Neural progenitor cell (in vitro differentiated cells): ENCODE measurements around the gene OTOP2. TPM values are rescaled to one million over a fixed set of nuclear protein-coding genes. Genes with fewer than 3 reads are reported as not detected.
"Not testable (repeated sequence)": the region's sequence is repeated elsewhere in the genome, so short reads cannot be mapped to it uniquely, and the experiment has no call there.

Source experiments
- DNase-seq: peaks from one replicate; pipeline ENCODE4 v3.0.0-alpha.2; 2016; ENCODE audit warnings: low spot score
- H2AFZ ChIP-seq: fragments of 200-600 bp; sonication (generic); replicated peaks from 2 replicates; pipeline ENCODE4 v1.6.1; 2016; ENCODE audit warnings: antibody characterized with exemption
- H3F3A ChIP-seq: fragments of 200-600 bp; sonication (generic); 2 replicates; pipeline ENCODE4 v1.6.1; 2016; ENCODE audit warnings: antibody characterized with exemption, low read depth
- H3K27ac ChIP-seq: fragments of 200-600 bp; sonication (generic); 2 replicates; pipeline ENCODE4 v1.5.1; 2016; ENCODE audit warnings: mild to moderate bottlenecking
- H3K27me3 ChIP-seq: fragments of 200-600 bp; sonication (generic); 2 replicates; pipeline ENCODE4 v1.6.1; 2016; ENCODE audit warnings: mild to moderate bottlenecking, moderate library complexity
- H3K36me3 ChIP-seq: fragments of 200-600 bp; sonication (generic); 2 replicates; pipeline ENCODE4 v1.5.1; 2016
- H3K4me1 ChIP-seq: fragments of 200-600 bp; sonication (generic); 2 replicates; pipeline ENCODE4 v1.6.1; 2016; ENCODE audit warnings: mixed run types
- H3K4me2 ChIP-seq: fragments of 200-600 bp; sonication (generic); 2 replicates; pipeline ENCODE4 v1.6.1; 2016
- H3K4me3 ChIP-seq: fragments of 200-600 bp; sonication (generic); 2 replicates; pipeline ENCODE4 v1.5.1; 2016
- H3K79me2 ChIP-seq: fragments of 200-600 bp; sonication (generic); 2 replicates; pipeline ENCODE4 v1.6.1; 2016; ENCODE audit warnings: low read depth
- H3K9ac ChIP-seq: fragments of 200-600 bp; sonication (generic); 2 replicates; pipeline ENCODE4 v1.6.1; 2016
- H3K9me3 ChIP-seq: fragments of 200-600 bp; sonication (generic); 2 replicates; pipeline ENCODE4 v1.5.1; 2016; ENCODE audit warnings: low read depth
- H4K20me1 ChIP-seq: fragments of 200-600 bp; sonication (generic); 2 replicates; pipeline ENCODE4 v1.6.1; 2016; ENCODE audit warnings: low read depth
- H3K27ac Mint-ChIP-seq: 3 replicates; pipeline ENCODE4 v1.8.0; 2021; ENCODE audit warnings: mixed read lengths
- H3K27me3 Mint-ChIP-seq: 2 replicates; pipeline ENCODE4 v1.8.0; 2022; ENCODE audit warnings: low read depth, mild to moderate bottlenecking, inconsistent platforms, moderate library complexity, mixed read lengths; ENCODE audit not compliant: insufficient read depth
- H3K36me3 Mint-ChIP-seq: 3 replicates; pipeline ENCODE4 v1.8.0; 2021; ENCODE audit warnings: mixed read lengths
- H3K4me1 Mint-ChIP-seq: 3 replicates; pipeline ENCODE4 v1.8.0; 2021; ENCODE audit warnings: mixed read lengths
- H3K4me3 Mint-ChIP-seq: 3 replicates; pipeline ENCODE4 v1.8.0; 2021; ENCODE audit warnings: mild to moderate bottlenecking, moderate library complexity, mixed read lengths
- H3K9me3 Mint-ChIP-seq: 3 replicates; pipeline ENCODE4 v1.8.0; 2020; ENCODE audit warnings: mixed read lengths
- CTCF ChIP-seq: fragments of 200-600 bp; sonication (generic); IDR thresholded peaks from 2 replicates; pipeline ENCODE4 v1.5.1; 2017; ENCODE audit warnings: antibody characterized with exemption, mild to moderate bottlenecking
- EZH2 ChIP-seq: fragments of 200-600 bp; sonication (generic); IDR thresholded peaks from 2 replicates; pipeline ENCODE4 v1.6.1; 2017; ENCODE audit warnings: antibody characterized with exemption, mild to moderate bottlenecking, moderate library complexity
- EZH2phosphoT487 ChIP-seq: fragments of 200-600 bp; sonication (generic); IDR thresholded peaks from 2 replicates; pipeline ENCODE4 v1.6.1; 2017; ENCODE audit warnings: antibody characterized with exemption
- total RNA-seq: library from RNA; depleted of rRNA; stranded (reverse); fragments of >200 nt; gene quantifications from 2 replicates; pipeline ENCODE4 v1.2.3, GENCODE V29; 2015; ENCODE audit warnings: low replicate concordance

Gene OTOP2
- total RNA-seq, 1 donor from 2014 or later: not detected

DNA sequence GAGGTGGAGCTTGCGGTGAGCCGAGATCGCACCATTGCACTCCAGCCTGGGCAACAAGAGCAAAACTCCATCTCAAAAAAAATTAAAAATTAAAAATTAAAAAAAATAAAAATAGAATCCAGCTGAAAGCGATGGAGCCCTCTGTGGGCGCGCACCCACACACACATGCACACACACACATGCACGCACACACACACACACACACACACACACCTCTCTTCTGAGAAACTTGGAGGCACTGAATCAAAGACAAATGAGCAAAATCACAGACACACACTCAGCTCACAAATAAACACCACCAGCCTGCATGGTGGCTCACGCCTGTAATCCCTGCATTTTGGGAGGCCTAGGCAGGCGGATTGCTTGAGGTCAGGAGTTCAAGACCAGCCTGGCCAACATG, 21.0 kb upstream of the OTOP2 start:
- Histone ChIP-seq H3K36me3 (no peaks in the 10 kb centered on the region), H3F3A (no peaks in the 10 kb centered on the region), H3K27ac (no peak overlapping the region), H4K20me1 (no peaks in the 10 kb centered on the region), H3K27me3 (no peaks in the 10 kb centered on the region), H2AFZ (no peak overlapping the region), H3K4me2 (no peak overlapping the region), H3K4me1 (no peaks in the 10 kb centered on the region), H3K79me2 (no peaks in the 10 kb centered on the region), H3K9ac (no peak overlapping the region), H3K9me3 (no peaks in the 10 kb centered on the region), H3K4me3 (no peak overlapping the region)
- Mint-ChIP-seq H3K9me3 (no peaks in the 10 kb centered on the region), H3K4me3 (no peak overlapping the region), H3K4me1 (peaks cover 2% of the 10 kb centered on the region), H3K36me3 (no peaks in the 10 kb centered on the region), H3K27ac (no peak overlapping the region), H3K27me3 (peaks cover 21% of the 10 kb centered on the region)
- DNase-seq: no peak
- TF ChIP-seq CTCF (no peak), EZH2 (no peak), EZH2phosphoT487 (no peak)

DNA sequence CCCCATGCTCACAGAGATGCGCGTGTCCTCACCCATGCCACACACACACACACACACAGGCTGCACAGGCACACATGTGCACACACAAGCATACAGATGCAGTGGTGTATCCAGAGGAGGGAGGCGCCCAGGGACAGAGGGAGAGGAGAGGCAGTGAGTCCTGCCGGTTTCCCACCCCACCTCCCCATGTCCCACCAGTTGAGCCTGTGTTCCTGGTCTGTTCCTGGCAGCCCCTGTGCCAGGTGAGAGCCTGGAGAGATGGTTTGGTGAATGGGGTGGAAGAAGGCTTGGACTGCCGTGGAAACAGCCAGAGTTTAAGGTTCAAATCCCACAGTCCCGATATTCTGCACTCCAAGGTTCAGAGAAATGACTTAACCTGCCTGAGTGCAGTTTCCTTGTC, 20.4 kb upstream of the OTOP2 start:
- H3K27ac Mint-ChIP-seq: no peak overlapping the region
- Histone ChIP-seq H3K79me2 (no peaks in the 10 kb centered on the region), H3K4me1 (no peaks in the 10 kb centered on the region), H3K9me3 (no peaks in the 10 kb centered on the region), H3K36me3 (no peaks in the 10 kb centered on the region), H3K4me3 (no peak overlapping the region), H2AFZ (no peak overlapping the region), H3K27me3 (no peaks in the 10 kb centered on the region), H3K9ac (no peak overlapping the region), H3F3A (no peaks in the 10 kb centered on the region), H3K4me2 (no peak overlapping the region), H4K20me1 (no peaks in the 10 kb centered on the region), H3K27ac (no peak overlapping the region)
- DNase-seq: no peak
- H3K27me3 Mint-ChIP-seq: peaks cover 23% of the 10 kb centered on the region
- H3K4me1 Mint-ChIP-seq: peaks cover 2% of the 10 kb centered on the region
- H3K36me3 Mint-ChIP-seq: no peaks in the 10 kb centered on the region
- H3K9me3 Mint-ChIP-seq: no peaks in the 10 kb centered on the region
- TF ChIP-seq CTCF (no peak), EZH2 (no peak), EZH2phosphoT487 (no peak)
- H3K4me3 Mint-ChIP-seq: no peak overlapping the region

DNA sequence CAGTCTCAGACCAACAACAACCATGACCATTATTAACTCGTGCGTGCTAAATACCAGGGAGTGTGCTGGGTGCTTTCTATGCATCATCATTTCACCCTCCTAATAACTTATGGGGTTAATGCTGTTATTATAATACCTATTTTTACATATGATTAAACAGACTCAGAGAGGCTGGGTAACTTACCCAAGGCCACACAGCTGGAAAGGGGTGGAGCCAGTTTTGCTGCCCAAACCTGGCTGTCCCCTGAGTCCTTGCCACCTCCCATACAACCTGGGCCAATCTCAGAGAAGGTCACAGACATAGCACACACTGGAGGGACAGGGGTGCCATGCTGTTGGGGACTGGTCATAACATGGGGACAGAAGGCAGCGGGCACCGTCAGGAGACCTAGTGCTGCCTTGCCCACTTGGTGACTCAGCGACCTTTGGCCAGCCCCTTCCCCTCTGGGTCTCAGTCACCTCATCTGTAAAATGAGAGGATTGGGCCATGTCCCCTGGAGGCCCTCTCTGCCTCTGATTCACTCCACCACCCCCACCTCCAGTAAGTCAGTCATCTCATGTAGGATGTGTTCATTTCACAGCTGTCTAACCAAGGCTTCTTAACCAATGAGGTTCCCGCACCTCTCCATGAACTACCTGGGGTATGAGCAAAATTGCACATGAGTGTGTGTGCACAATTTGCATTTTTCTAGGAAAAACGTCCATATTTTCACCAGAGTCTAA, 19.2 kb upstream of the OTOP2 start:
- Histone ChIP-seq H3K27ac (no peak overlapping the region), H3K4me3 (no peak overlapping the region), H3K9ac (no peak overlapping the region), H2AFZ (no peak overlapping the region), H4K20me1 (no peaks in the 10 kb centered on the region), H3K4me2 (no peak overlapping the region), H3F3A (no peaks in the 10 kb centered on the region), H3K27me3 (no peaks in the 10 kb centered on the region), H3K36me3 (no peaks in the 10 kb centered on the region), H3K4me1 (no peaks in the 10 kb centered on the region), H3K79me2 (no peaks in the 10 kb centered on the region), H3K9me3 (no peaks in the 10 kb centered on the region)
- no peaks in the 10 kb centered on the region for H3K36me3 Mint-ChIP-seq
- H3K9me3 Mint-ChIP-seq: no peaks in the 10 kb centered on the region
- DNase-seq: no peak
- H3K27ac Mint-ChIP-seq: no peak overlapping the region
- H3K27me3 Mint-ChIP-seq: peaks cover 21% of the 10 kb centered on the region
- TF ChIP-seq CTCF: no peak
- no peak for TF ChIP-seq EZH2
- no peak for TF ChIP-seq EZH2phosphoT487
- peaks cover 6% of the 10 kb centered on the region for H3K4me1 Mint-ChIP-seq
- H3K4me3 Mint-ChIP-seq: peak overlapping the region; percentile 30

GRCh38 chr17:74906214-74906793, 17.8 kb upstream of the OTOP2 start:
- Mint-ChIP-seq H3K4me1 (peaks cover 18% of the 10 kb centered on the region), H3K27me3 (peaks cover 19% of the 10 kb centered on the region)
- H3K27me3 ChIP-seq, H3K27ac Mint-ChIP-seq, H3K36me3 ChIP-seq, H3K79me2 ChIP-seq, H3K27ac ChIP-seq, H3K9ac ChIP-seq, H3K9me3 ChIP-seq, H2AFZ ChIP-seq, H3K4me1 ChIP-seq, H3K4me3 Mint-ChIP-seq, H3F3A ChIP-seq, H3K36me3 Mint-ChIP-seq, H4K20me1 ChIP-seq, H3K9me3 Mint-ChIP-seq, H3K4me2 ChIP-seq, H3K4me3 ChIP-seq, DNase-seq: not testable (repeated sequence)
